K562 (cell line): ENCODE measurements around the gene KAZN. TPM values are rescaled to one million over a fixed set of nuclear protein-coding genes. Genes with fewer than 3 reads are reported as not detected.

Experiments used
- ATAC-seq: fragments of 200-7000 bp; cut with Tn5 transposase; 3 replicates; pipeline ENCODE4 v1.9.1; 2020; ENCODE audit warnings: moderate library complexity
- BruUV-seq: library from RNA; stranded (reverse); fragments of 400-500 nt; replicated peaks from 2 replicates; lab custom pipeline; 2021; lab: Mats Ljungman, UMichigan
- CTCF ChIA-PET: fragments of 300-600 bp; formaldehyde crosslinking; extraction: SDS; loops from one replicate; lab custom pipeline; 2021; ENCODE audit warnings: low intra/inter-chr PET ratio; lab: Yijun Ruan, JAX
- POLR2A ChIA-PET: fragments of 300-600, 350-650 bp; sonication (Branson Sonifier 250); formaldehyde crosslinking; extraction: SDS; loops from one replicate; lab custom pipeline; 2021; ENCODE audit warnings: antibody characterized with exemption, inconsistent platforms; lab: Yijun Ruan, JAX
- DNase-seq, 4 experiments: peaks; one replicate each; pipeline versions ENCODE4 v3.0.0 to v3.0.0-alpha.2; 2011 to 2018; ENCODE audit warnings: low spot score in 3 of 4, mixed read lengths in 3 of 4; ENCODE audit errors: extremely low read depth in 1 of 4
- FAIRE-seq: peaks from 2 replicates; lab custom pipeline; 2011; peaks lifted over from hg19 to GRCh38; lab: Jason Lieb, UNC
- H2AFZ ChIP-seq: 2 replicates; pipeline ENCODE4 v1.6.0; 2011; ENCODE audit warnings: low read depth, low read length, control low read depth, inconsistent platforms
- H3K27ac ChIP-seq: fragments of 200-600 bp; 3 replicates; pipeline ENCODE4 v1.8.0; 2011; ENCODE audit warnings: low read depth, mild to moderate bottlenecking, control low read depth, inconsistent platforms, low read length, moderate library complexity, mixed read lengths; ENCODE audit errors: extremely low read depth
- H3K27me3 ChIP-seq, 2 experiments: fragments of 300-600 bp in 1 of 2; 2 replicates in 1 of 2; 3 replicates in 1 of 2; pipeline versions ENCODE4 v1.6.0 to v1.8.0; 2011; ENCODE audit warnings: inconsistent platforms in 2 of 2, low read length in 2 of 2, mild to moderate bottlenecking in 1 of 2, mixed read lengths in 1 of 2, moderate library complexity in 1 of 2; ENCODE audit not compliant: control insufficient read depth in 2 of 2, insufficient read depth in 2 of 2
- H3K36me3 ChIP-seq: fragments of 300-600 bp; 3 replicates; pipeline ENCODE4 v1.8.0; 2011; ENCODE audit warnings: mild to moderate bottlenecking, low read length, inconsistent platforms; ENCODE audit not compliant: control insufficient read depth, insufficient read depth
- H3K4me1 ChIP-seq, 2 experiments: fragments of 200-600 bp in 1 of 2; replicated peaks in 1 of 2; 2 replicates in 1 of 2; 3 replicates in 1 of 2; pipeline versions ENCODE4 v1.5.1 to v1.8.0; 2011; ENCODE audit warnings: inconsistent platforms in 2 of 2, low read length in 2 of 2, mild to moderate bottlenecking in 1 of 2, mixed read lengths in 1 of 2, moderate library complexity in 1 of 2; ENCODE audit not compliant: control insufficient read depth in 2 of 2, insufficient read depth in 2 of 2
- H3K4me2 ChIP-seq: 2 replicates; pipeline ENCODE4 v1.6.1; 2011; ENCODE audit warnings: low read length, control low read depth, inconsistent platforms, mixed read lengths; ENCODE audit not compliant: insufficient read depth
- H3K4me3 ChIP-seq: fragments of 200-600 bp; sonication (generic), shearing (Covaris generic); 2 replicates; pipeline ENCODE4 v1.5.1; 2016; ENCODE audit warnings: control low read depth, inconsistent platforms
- H3K79me2 ChIP-seq: fragments of 200-600 bp; 3 replicates; pipeline ENCODE4 v1.8.0; 2011; ENCODE audit warnings: low read length, inconsistent platforms; ENCODE audit not compliant: control insufficient read depth, insufficient read depth
- H3K9ac ChIP-seq, 2 experiments: 2 replicates each; pipeline versions ENCODE4 v1.6.0 to v1.6.1; 2011; ENCODE audit warnings: low read depth in 2 of 2, low read length in 2 of 2, control low read depth in 1 of 2, inconsistent platforms in 1 of 2, mild to moderate bottlenecking in 1 of 2, mixed read lengths in 1 of 2; ENCODE audit not compliant: insufficient read depth in 1 of 2
- H3K9me1 ChIP-seq: one replicate; pipeline ENCODE4 v1.6.0; 2011; ENCODE audit warnings: inconsistent platforms, mild to moderate bottlenecking, low read length, moderate library complexity; ENCODE audit not compliant: control insufficient read depth, insufficient read depth
- H3K9me3 ChIP-seq: replicated peaks from 2 replicates; pipeline ENCODE4 v1.5.1; 2011; ENCODE audit warnings: low read depth, low read length, inconsistent platforms; ENCODE audit not compliant: control insufficient read depth, insufficient read depth
- H4K20me1 ChIP-seq: replicated peaks from 2 replicates; pipeline ENCODE4 v1.6.1; 2011; ENCODE audit warnings: low read length, inconsistent platforms, mixed read lengths; ENCODE audit not compliant: control insufficient read depth, insufficient read depth
- CREB1 ChIP-seq, 2 experiments: sonication (generic) in 1 of 2; formaldehyde crosslinking in 1 of 2; IDR thresholded peaks; 2 replicates each; pipeline versions ENCODE4 v1.6.1 to v1.8.0; 2012 to 2022; ENCODE audit warnings: inconsistent platforms in 1 of 2, mild to moderate bottlenecking in 1 of 2, missing genetic modification reagents in 1 of 2, moderate library complexity in 1 of 2
- CXXC5 ChIP-seq: fragments of 250-450 bp; sonication (Bioruptor Pico); IDR thresholded peaks from 2 replicates; pipeline ENCODE4 v1.8.0; 2022; ENCODE audit warnings: inconsistent platforms, mild to moderate bottlenecking, moderate library complexity
- U2AF1 ChIP-seq: fragments of 200-400 bp; formaldehyde crosslinking; optimal IDR thresholded peaks from 2 replicates; pipeline ENCODE3; 2017; ENCODE audit warnings: mild to moderate bottlenecking, low read depth, low read length, moderate library complexity
- ZNF174 ChIP-seq: fragments of 250-450 bp; sonication (Bioruptor Pico); IDR thresholded peaks from 2 replicates; pipeline ENCODE4 v1.4.0; 2020; ENCODE audit warnings: mild to moderate bottlenecking
- WGBS: fragments of 100-300 bp; shearing (Covaris generic); methylation state at CpG from one replicate; pipeline ENCODE4 v1.1.6; 2016; ENCODE audit warnings: low coverage, mixed read lengths; ENCODE audit not compliant: insufficient coverage; ENCODE audit errors: missing lambda C conversion rate; 5-methylcytosine and 5-hydroxymethylcytosine counted together
- in situ Hi-C: fragments of 300-500 bp; cut with MboI; formaldehyde crosslinking; loops from 4 replicates; pipeline ENCODE4 v1.15.0; 2018; ENCODE audit warnings: inconsistent platforms, mixed read lengths
- intact Hi-C: fragments of 100-400 bp; cut with micrococcal nuclease; formaldehyde crosslinking; loops from 2 replicates; pipeline ENCODE4 v1.14.2; 2022
- polyA plus RNA-seq, 8 experiments: library from polyadenylated mRNA; depleted of rRNA in 4 of 8; stranded (reverse) in 5 of 8; unstranded in 3 of 8; fragments of >200 nt; fragmentation: Nextera tagmentation in 2 of 8; fragmentation: Illumina TruSeq in 1 of 8; extraction: Ambion mirVana in 2 of 8; extraction: Trizol in 1 of 8; gene quantifications; 2 replicates each; pipeline versions ENCODE4 v1.2.1 to v1.2.3, GENCODE V29; 2011 to 2014; ENCODE audit warnings: inconsistent platforms in 1 of 8, missing spikeins in 1 of 8
- total RNA-seq, 7 experiments: library from RNA; depleted of rRNA in 6 of 7; stranded (reverse); fragments of >200 nt in 6 of 7; fragmentation: Illumina TruSeq in 2 of 7; extraction: Trizol in 2 of 7; gene quantifications; 2 replicates each; pipeline versions ENCODE4 v1.2.1 to v1.2.3, GENCODE V29; 2011 to 2021; ENCODE audit warnings: low replicate concordance in 1 of 7
- TF ChIP-seq, protein P1 (sequence below), 3 experiments: IDR thresholded peaks in 2 of 3; conservative IDR thresholded peaks in 1 of 3; 2 replicates each; pipeline ENCODE4 v1.5.1; 2011 to 2012; ENCODE audit warnings: low read length in 3 of 3, mild to moderate bottlenecking in 3 of 3, control low read depth in 2 of 3, improper control_type of control experiment in 1 of 3, inconsistent platforms in 1 of 3, low read depth in 1 of 3, mixed read lengths in 1 of 3, moderate library complexity in 1 of 3; ENCODE audit not compliant: insufficient read depth in 2 of 3

KAZN gene
- total and polyA plus RNA-seq, 9 of the 15 experiments (the other 6 are each of a cell fraction or from before 2014, with no cell fraction given): 2.1 to 21.6 (median 5.4) TPM

GRCh38 chr1:14716474-14716873 lies 118.0 kb downstream of the KAZN start (continued):
- TF ChIP-seq, protein P1, sequence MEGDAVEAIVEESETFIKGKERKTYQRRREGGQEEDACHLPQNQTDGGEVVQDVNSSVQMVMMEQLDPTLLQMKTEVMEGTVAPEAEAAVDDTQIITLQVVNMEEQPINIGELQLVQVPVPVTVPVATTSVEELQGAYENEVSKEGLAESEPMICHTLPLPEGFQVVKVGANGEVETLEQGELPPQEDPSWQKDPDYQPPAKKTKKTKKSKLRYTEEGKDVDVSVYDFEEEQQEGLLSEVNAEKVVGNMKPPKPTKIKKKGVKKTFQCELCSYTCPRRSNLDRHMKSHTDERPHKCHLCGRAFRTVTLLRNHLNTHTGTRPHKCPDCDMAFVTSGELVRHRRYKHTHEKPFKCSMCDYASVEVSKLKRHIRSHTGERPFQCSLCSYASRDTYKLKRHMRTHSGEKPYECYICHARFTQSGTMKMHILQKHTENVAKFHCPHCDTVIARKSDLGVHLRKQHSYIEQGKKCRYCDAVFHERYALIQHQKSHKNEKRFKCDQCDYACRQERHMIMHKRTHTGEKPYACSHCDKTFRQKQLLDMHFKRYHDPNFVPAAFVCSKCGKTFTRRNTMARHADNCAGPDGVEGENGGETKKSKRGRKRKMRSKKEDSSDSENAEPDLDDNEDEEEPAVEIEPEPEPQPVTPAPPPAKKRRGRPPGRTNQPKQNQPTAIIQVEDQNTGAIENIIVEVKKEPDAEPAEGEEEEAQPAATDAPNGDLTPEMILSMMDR (IDR thresholded peaks at IDR 0.05 in 2 of 3, conservative IDR thresholded peaks at IDR 0.05 in 1 of 3; ENCODE audit: insufficient read depth in 2 of 3, low read depth in 1 of 3, low read length in 3 of 3): no peak
- no peak for TF ChIP-seq CXXC5 (CRISPR knock-in tag)
- TF ChIP-seq ZNF174 (CRISPR knock-in tag): no peak
- no peak for TF ChIP-seq U2AF1

DNA sequence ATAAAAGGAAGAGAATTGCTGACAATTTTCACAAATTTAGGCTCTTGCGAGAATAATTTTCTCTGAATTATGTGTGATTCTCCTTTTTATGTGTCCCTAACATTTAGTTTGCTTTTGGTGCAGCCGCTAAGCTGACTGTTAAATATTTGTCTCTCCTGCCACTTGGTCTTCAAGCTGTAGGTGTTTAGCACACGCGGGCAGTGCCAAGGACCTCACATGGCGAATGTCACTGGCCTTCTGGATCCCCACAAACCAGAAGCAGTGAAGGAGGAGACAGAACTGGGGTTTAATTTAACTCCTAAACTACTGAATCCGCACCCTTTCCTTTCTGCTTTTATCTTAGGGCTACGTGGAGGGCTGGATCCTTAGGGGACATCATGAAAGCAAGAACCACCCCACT lies 120.0 kb downstream of the KAZN start:
- intact Hi-C loops: no loop called here
- no peak for DNase-seq
- in situ Hi-C loops: no loop called here
- POLR2A ChIA-PET: no interaction called here
- Histone ChIP-seq H3K9me1 (no peaks in the 10 kb centered on the region), H4K20me1 (no peaks in the 10 kb centered on the region), H3K4me1 (no peaks in the 10 kb centered on the region), H3K27ac (no peak overlapping the region), H3K9ac (no peak overlapping the region), H3K36me3 (no peaks in the 10 kb centered on the region), H3K4me3 (no peak overlapping the region), H3K4me2 (no peak overlapping the region), H3K9me3 (no peaks in the 10 kb centered on the region), H3K79me2 (no peaks in the 10 kb centered on the region), H3K27me3 (peaks cover 40 to 65% of the 10 kb centered on the region in 2 experiments), H2AFZ (no peak overlapping the region)
- FAIRE-seq: no peak
- TF ChIP-seq CREB1 (IDR thresholded peaks at IDR 0.05) (no peak), CREB1 (CRISPR knock-in tag; IDR thresholded peaks at IDR 0.05) (no peak)
- CTCF ChIA-PET: no interaction called here
- no peak for ATAC-seq
- no TSS peak for BruUV-seq
- 8% methylated on average over 7 of the region's 7 CpGs for WGBS
